Limb (tissue), 2 donors: Measurements from ENCODE around the gene MTARC1.

Experiments used
- DNase-seq, 2 donors: peaks; one replicate each; pipeline ENCODE4 v3.0.0-alpha.2; 2016; ENCODE audit errors: extremely low spot score in 2 of 2

MTARC1 gene

DNA sequence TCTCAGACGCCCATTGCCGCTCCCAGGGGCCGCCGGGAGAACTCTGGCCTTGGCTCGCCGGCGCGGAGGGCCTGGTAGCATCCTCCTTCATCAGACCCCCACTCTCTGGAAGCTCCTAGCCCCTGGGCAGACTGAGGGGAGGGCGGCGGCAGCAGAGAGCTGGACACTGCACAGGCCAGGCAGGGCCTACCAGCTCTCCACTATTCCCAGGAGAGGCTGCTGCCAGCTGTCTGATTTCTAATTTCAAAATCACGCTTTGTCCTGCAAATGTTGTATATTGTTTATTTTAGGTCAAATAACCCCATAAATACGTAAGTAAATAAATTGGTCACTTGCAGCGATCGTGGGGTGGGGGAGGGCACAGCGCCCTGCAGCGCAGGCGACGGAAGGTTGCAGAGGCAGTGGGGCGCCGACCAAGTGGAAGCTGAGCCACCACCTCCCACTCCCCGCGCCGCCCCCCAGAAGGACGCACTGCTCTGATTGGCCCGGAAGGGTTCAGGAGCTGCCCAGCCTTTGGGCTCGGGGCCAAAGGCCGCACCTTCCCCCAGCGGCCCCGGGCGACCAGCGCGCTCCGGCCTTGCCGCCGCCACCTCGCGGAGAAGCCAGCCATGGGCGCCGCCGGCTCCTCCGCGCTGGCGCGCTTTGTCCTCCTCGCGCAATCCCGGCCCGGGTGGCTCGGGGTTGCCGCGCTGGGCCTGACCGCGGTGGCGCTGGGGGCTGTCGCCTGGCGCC is at the start of gene MTARC1:
Gene MTARC1, plus strand, starts transcription at position 577 of the 732 bp plus-strand sequence. Its CDS starts 32 bp downstream, at position 609.
- DNase-seq, result peak; percentile 50 to 77

DNA sequence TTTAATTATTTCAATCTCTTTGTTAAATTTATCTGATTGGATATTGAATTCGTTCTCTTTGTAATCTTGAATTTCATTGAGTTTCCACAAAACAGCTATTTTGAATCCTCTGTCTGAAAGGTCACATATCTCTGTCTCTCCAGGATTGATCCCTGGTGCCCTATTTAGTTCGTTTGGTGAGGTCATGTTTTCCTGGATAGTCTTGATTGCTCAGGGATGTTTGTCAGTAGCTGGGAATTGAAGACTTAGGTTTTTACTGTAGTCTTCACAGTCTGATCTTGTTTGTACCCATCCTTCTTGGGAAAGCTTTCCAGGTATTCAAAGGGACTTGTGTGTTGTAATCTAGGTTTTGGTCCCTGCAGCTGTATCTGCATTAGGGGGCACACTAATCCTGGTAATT is 45.4 kb upstream of the MTARC1 start:
- no peak for DNase-seq

DNA sequence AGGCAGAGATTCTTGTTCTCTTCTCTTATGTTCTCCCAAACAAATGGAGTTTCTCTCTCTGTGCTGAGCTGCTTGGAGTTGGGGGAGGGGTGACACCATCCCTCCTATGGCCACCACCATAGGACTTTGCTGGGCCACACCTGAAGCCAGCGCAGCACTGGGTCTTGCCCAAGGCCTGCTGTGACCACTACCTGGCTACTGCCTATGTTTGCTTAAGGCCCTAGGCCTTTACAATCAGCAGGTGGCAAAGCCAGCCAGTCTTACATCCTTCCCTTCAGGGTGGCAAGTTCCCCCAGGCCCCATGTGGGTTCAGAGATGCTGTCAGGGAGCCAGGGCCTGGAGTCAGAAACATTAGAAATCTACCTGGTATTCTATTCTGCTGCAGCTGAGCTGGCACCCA is 44.9 kb upstream of the MTARC1 start:
- DNase-seq, result no peak

DNA sequence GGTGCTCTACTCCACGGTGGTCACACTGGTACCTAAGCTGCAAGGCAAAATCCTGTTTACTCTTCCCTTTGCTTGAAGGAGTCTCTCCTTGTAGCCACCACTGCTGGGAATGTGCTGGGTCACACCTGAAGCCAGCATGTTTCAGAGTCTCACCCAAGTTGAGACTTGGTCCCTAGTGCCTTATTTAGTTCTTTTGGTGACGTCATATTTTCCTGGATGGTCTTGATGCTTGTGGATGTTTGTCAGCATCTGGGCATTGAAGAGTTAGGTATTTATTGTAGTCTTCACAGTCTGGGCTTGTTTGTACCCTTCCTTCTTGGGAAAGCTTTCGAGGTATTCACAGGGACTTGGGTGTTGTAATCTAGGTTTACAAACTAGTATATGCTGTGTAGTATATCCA is 44.2 kb upstream of the MTARC1 start:
- DNase-seq, result no peak

DNA sequence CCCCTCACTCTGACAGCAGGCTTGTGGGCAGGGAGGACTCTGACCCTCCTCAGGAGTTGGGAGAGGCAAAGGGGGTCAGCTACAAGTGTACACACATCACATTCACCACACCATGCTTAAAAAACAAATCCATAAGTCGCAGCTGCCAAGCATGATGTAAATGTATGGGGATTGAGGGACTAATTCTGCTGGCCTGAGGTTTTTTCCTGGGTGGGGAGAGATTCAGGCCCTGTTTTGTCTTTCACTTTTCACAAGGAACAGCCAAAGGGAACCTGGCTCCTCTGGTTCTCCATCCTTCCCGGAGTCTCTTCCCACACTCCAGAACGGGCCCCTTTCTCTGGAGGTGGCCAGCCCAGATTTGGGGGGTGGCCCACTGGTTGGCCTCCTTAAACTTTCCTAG is 39.9 kb upstream of the MTARC1 start:
- no peak for DNase-seq

DNA sequence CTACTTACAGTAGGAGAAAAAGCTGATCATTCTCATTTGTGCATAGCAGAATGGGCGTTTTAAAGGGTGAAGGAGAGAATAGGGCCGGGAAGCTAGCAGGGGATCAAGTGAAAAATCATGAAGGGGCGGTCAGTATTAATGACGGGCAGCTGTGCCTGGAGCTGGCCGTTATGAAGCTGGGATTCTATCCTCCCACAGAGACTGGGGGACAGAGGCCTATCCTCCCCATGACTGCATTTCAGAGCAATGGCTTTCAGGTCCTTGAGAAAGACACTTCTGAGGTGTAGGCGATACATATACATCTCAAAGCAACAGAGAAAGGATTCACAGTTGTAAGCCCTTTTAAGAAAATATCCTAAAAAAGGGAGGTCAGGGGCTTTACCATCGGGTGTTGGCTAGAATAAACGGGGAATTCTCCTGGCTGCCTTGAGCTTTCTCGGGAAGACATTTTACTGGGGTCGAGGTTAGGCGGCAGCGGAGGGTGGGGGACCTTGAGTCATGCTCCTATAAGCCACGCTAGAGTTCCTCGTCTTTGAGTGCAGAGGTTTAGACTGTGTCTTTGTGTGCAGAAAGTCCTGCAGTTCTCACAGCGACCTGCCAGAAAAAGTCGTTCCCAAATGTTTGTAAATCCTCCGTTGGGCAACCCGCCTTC is 39.1 kb upstream of the MTARC1 start:
- DNase-seq, result no peak

DNA sequence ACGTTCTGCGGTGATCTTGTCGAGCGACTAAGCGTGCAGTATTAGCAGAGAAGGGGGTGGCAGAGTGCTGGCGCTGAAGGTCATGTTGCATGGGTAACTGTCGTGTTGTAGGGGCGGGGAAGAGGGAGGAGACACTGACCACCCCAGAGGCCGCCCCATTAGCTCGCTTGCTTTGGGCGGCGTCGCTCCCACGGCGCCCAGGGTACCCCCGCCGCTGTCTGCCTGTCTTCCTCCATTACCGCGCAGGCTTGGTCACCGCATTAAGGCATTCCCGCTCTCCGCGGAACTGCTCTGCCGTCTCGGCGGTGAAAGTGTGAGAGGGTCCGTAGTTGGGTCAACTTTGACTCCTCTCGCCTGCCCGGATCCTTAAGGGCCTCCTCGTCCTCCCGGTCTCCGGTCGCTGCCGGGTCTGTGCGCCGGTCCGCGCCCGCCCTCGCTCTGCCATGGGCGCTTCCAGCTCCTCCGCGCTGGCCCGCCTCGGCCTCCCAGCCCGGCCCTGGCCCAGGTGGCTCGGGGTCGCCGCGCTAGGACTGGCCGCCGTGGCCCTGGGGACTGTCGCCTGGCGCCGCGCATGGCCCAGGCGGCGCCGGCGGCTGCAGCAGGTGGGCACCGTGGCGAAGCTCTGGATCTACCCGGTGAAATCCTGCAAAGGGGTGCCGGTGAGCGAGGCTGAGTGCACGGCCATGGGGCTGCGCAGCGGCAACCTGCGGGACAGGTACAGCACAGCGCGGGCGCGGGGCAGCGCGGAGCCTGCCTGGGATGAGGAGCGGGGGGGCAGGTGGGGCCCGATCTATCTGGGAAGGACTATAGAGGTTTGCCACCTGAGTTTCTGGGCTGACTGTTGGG is 38.4 kb upstream of the MTARC1 start, which contains the start of gene MTARC2:
Gene MTARC2, plus strand, starts transcription at position 234 of the 846 bp plus-strand sequence. Its CDS starts 210 bp downstream, at position 444.
- peak; percentile 64 to 81 for DNase-seq

DNA sequence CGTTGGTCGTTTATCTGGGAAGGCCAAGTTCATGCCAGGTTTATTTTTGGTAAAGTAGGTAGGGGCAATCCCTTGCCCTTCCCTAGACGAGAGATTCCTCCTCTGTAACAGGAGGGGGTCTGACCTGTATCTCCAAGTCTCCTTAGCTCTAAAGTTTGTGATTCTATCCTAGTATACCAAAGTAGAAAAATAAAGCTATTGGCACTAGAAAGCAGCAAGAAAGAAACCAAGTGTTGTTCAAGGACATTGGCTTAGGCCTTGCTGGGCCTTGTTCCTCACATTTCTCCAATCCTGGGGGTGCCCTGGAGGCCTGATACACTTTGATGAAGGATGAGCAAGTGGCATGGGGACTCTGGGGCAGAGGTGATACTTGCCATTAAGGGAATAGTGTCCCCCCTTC is 37.8 kb upstream of the MTARC1 start:
- DNase-seq, result no peak

DNA sequence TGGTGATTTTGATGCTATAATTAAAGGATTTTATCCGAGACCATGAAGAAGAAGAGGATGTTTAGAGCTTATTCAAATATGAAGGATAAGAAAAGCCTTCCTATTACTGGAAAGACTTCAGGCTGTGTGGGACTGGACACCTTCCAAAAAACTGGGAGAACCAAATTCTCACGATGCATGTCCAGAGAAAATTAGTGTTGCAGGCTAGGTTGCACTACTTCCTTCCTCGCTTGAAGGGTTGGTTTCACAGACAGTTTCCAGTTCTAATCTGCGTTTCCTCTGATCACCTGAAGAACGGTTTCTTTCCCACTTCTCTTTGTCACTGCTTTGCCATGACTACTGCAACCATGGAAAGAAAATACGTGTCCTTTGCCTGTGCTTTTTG is 36.6 kb upstream of the MTARC1 start:
- DNase-seq, result no peak

DNA sequence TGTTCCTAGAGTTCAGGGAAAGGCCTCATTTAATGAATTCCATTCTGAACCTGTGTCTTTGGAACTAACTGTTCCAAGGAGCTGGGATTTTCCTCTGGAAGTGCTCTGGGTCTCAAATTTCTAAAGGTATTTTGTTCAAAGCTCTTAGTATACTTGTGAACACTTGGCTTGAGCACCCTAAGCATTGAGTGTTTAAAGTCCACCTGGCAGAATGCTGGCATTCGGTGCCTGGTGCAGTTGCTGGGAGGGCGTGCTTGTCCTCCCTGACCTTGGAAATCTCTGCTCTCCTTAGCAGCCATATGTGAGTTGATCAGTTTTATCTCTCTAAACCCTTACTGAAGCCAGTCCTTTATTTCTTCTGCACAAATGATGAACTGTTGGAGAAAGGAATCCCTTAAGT is 35.6 kb upstream of the MTARC1 start:
- no peak for DNase-seq

DNA sequence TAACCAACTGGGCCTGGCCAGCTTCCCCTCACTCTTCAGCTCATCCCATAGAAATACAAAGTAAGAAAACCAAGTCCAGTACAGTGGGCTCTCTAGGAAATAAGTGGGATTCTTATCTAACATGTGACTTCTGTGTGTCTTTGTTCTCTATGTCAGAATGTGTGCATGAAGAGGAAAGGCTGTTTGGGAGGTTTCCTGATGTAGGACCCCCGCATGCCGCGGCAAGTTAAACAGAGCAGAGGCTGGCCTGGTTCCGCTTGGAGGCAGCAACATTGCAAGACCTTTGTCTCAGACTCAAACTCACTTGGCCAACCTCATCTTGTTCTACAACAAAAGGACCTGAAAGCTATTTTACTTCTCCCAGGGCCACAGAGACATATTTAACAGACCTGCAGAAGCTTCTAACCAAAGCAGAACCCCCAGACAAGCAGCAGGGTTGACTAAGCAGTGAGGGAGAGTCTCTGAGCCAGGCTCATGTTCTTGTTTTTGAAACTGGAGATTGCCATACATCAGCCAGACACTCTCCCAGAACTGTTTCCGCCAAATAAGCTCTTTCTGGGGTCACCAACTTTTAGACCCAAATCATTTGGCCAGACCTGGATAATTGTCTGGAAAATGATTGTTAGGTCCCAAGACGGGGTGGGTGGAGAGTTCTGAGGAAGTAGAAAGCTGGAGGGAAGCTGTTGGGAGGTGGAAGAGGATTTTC is 32.3 kb upstream of the MTARC1 start:
- no peak for DNase-seq

DNA sequence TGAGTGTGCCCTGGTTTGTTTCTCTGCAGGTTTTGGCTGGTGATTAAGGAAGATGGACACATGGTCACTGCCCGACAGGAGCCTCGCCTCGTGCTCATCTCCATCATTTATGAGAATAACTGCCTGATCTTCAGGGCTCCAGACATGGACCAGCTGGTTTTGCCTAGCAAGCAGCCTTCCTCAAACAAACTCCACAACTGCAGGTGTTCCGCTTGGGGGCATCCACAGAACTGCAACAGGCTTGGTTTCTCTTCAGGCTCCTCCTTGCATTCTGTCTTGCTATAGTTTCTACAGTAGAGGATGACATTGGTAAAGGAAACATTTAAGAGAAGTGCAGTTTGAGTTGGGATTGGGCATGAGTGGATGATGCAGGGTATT is 31.8 kb upstream of the MTARC1 start:
- no peak for DNase-seq

DNA sequence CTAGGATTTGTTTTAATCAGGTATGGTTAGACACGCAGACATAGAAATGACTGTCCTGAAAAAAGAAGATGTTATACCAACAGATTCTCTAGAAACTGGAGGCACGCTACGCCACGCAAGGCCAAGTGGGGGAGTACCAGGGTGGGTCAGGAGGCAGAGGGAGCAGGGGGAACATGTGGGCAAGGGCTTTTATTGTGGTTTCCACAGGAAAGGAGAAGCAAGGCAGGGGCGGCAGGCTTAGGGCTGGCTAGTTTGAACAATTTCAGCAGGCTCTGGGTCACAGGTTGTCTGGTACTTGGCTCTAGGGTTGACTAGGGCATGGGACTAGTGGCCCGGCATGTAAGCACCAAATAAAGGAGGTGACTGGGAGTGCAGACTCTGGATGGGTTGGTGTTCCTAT is 31.4 kb upstream of the MTARC1 start:
- DNase-seq, result no peak

DNA sequence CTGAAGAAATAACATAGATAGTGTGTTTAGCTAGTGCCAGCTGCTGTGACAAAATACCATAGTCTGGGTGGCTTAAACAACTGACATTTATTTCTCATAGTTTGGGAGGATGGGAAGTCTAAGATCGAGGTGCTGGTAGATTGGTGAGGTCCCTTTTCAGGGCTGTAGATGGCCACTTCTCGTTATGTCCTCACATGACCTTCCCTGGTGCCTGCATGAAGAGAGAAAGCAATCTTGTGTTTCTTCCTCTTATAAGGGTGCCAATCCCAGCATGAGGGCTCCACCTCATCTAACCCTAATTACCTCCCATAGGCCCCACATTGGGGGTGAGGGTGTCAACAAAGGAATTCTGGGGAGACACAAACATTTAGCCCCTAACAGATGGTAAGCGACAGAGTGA is 29.3 kb upstream of the MTARC1 start:
- no peak for DNase-seq

DNA sequence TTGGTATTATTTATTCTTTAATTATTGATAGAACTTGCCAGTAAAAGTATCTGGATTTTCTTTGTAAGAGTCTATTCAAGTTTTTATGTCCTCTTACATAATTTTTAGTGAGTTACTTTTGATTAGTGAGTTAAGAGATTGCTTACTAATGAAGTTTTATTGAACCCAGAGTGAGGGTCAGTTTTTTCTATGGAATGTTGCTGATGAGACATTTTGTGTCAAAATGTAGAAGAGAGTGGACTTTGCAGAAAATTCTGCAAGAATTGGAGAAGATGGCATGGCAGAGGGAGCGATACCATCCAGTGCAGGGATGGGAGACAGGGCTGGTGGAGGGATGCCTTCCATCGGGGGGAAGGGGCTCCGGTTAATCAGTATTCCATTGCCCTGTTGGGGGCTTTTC is 27.6 kb upstream of the MTARC1 start:
- no peak for DNase-seq

DNA sequence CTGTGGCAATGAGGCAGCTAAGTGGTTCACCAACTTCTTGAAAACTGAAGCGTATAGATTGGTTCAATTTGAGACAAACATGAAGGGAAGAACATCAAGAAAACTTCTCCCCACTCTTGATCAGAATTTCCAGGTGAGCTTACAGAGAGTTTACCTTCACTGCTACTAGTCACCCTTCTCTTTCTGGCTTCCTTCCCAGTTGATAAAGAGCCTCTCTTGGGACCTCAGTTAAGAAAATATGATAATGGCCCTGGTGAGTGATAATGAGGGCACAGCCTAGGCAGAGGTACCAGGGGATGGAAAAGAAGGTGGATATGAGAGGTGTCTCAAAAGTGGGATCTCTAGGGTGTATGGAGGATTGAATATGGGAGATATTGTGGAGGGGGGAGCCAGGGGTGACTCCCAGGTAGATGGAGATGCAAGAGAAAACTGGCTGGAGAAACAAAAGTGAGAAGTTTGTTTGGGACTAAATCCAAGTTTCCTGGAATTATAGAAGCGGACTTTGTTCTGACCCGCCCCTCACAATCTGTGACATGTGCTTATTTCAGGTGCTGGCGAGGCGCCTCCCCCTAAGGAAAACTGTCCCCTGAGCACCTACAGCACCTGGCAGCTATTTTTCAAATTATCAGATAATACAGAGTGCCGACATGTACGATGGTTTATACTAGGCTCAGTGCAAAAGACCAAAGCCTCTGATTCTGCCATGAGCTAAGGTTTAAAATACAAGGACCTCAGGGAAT is 24.9 kb upstream of the MTARC1 start:
- no peak for DNase-seq

DNA sequence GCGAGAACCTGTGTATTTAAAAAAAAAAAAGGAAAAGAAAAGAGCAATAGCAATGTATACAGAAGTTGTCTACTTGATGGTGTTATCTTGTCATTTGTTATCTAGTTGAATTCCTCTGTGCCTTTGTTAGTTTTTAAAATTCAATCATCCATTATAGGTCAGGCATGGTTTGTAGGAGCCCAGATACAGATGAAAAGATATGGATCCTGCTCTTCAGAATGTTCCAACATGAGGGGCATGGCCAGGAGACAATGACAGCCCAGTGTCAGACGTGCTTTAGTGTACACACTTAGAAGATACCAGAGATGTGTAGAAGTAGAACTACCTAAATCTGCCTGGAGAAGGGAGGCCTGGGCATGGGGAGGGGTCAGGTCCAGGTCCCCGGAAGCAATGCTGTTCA is 22.0 kb upstream of the MTARC1 start:
- no peak for DNase-seq

DNA sequence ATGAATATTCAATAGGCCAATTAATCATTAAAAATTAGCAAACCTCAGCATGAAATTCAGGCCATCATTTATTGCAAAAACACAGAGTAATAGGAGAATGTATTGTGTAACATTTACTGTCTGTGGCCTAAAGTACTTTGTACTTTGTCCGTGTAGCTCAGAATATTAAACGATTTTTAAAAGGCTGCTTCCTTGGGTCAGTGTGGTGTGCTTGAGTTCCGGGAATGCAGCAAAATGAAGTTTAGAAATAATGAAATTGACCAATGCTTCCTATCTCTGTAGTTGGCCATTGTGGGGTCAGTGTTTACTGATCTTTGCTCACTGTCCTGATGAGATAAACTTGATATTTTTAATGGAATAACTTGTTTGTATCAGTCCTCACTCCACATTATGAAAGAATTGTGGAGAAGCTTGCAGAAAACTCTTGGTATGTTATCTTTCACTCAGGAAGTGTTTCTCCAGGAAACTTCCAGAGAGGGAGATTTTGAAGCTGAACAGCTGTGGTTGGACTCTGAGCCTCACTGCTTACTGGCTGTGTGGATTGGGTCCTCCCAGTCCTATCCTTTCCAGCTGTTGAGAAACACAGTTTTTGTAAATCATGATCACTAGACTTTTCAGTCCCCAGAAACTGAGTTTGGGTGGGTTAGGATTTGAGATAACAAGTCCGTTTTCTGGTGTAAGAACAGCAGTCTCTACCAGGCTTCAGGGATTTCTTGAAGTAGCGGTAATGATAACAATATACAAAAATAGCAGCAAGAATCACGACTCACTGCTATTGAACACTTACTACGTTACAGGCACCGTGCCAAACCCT is 19.2 kb upstream of the MTARC1 start:
- DNase-seq, result no peak

DNA sequence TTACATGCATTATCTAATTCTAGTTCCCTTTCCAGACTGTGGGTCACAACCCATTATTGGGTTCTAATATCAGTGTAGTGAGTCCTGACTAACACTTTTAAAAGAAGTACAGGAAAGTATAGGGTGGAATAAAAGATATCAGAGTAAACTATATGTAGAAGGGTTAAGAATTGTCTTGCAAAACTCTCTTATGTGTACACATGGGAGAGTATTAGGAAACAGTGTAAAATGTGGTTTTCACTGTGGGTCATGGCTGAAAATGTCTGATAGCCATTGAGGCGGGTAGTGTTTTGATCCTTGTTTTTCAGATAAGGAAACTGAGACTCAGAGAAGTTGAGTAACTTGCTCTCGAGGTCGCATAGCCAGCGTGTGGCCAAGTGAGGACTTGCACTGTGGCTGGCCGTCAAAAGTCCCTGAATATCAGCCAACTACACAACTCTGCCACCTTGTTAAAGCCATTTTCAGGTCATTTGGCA is 18.5 kb upstream of the MTARC1 start:
- no peak for DNase-seq

DNA sequence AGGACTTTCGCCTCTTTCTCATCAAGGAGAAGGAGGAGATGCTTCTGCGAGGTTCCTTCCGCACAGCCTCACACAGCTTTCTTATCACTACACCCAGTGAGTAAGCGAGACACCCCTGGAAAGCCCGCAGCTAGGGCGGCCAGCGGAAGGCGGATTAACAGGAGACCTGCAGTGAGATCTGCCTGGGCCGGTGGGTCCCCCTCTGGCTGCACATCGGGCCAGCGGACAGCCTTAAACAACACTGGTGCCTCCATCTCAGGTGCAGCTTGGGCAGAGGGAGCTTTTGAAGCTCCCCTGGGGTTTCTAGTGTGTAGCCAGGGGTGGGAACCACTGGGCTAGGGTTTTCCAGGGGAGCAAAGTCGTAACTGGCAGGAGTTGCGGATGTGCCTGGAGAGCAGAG is 17.5 kb upstream of the MTARC1 start:
- no peak for DNase-seq
